ENCODE results near the gene PFKL.
"Not testable (repeated sequence)": the region's sequence is repeated elsewhere in the genome, so short reads cannot be mapped to it uniquely, and the experiment has no call there.

The PFKL gene

DNA sequence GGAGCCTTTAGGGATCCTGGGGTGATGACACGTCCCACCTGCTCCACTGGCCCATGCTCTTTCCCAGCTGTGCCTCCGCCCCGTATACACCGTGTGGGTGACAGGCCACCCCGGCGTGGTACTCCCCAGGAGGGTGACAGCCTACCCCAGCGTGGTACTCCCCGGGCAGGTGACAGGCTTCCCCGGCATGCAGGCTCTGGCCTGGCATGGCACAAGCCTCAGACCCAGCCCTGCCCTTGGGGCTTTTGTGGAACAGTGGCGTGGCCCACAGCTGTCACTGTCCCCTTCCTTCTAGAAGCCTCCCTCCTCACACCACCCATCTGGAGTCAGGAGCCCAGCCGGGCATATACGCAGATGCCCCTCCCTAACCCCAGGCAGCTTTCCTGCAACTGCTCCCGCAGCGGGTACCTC lies 4.7 kb upstream of the PFKL start:
- no peak for FAIRE-seq

DNA sequence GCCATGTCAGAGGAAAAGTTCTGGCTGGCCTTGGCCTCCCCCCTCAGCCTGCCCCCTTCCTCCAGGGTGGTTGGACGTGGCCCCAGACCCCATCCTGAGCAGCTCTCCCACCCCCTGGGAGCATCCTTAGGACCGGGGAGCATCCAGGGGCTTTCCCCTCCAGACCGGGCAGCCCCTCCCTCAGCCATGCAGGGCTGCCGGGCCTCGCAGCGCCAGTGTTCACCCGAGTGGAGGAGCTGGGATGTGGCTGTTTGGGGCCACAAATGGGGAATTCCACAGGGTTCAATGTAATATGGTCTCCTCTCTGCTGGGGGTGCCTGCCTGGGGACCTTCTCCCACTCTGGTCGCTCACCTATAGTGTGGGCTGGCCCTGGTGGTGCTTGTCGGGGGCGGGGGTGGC lies 4.2 kb upstream of the PFKL start:
- FAIRE-seq, result no peak

- no peak for FAIRE-seq
Observed at GRCh38 chr21:44296103-44296519, 3.7 kb upstream of the PFKL start.

DNA sequence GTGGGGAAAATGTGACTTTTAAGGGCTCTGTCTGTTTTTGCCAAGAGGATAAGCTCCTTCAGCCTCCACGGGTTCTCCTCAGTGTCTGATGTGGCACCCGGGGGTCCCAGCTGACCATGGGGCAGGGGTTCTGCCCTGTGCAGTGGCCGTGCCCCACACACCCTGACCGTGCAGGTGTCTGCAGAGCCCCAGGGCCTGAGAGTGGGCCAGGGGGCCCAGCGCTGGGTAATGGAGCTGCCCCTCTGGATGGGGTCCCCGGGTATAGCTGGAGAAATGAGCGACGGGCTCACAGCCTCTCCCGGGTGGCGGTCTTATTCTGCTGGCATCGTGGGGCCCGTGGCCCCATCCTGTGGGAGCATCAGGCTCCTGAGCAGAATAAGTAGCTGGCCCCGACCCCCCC lies 2.9 kb upstream of the PFKL start:
- no peak for FAIRE-seq

GRCh38 chr21:44297525-44298290 lies 2.1 kb upstream of the PFKL start:
- FAIRE-seq, result no peak

DNA sequence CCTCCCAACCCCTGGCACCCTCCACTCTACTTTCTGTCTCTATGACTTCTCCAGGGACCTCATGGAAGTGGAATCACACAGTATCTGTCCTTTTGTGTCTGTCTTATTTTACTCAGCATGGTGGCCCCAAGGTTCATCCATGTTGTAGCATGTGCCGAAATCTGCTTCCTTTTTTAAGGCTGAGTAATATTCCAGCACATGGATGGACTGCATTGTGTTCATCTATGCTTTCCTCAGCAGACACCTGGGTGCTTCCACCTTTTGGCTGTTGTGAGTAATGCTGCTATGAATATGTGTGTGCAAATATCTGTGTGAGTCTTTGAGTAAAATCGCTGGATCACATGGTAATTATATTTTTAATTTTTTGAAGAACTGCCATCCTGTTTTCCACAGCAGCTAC lies 1.6 kb upstream of the PFKL start:
- no peak for FAIRE-seq

- no peak for FAIRE-seq
Observed at GRCh38 chr21:44299085-44299457, 782 bp upstream of the PFKL start.

GRCh38 chr21:44300262-44300959 lies 558 bp downstream of the PFKL start:
- FAIRE-seq, result no peak

- no peak for FAIRE-seq
Observed at GRCh38 chr21:44301141-44301540, 1.3 kb downstream of the PFKL start.

DNA sequence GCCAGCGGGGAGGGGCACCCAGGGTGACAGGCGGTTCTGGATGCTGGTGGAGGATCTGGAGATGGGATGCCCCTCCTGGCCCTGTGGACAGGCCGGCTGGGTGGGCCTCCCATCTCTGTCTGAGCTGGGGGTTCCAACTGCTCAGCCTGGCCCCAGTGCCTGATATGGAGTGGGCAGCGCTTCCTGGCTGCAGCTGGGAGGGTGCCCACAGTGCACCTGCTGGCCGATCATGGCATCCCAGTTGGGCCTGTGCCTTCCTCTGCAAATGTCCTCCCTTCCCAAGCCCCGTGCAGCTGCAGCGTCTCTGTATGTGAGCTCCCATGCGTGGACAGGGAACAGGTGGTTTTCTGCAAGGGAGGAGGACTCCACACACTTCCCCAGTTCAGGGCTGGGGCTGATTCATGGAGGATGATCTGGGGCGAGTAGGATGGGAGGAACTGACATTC lies 2.1 kb downstream of the PFKL start:
- FAIRE-seq, result no peak

DNA sequence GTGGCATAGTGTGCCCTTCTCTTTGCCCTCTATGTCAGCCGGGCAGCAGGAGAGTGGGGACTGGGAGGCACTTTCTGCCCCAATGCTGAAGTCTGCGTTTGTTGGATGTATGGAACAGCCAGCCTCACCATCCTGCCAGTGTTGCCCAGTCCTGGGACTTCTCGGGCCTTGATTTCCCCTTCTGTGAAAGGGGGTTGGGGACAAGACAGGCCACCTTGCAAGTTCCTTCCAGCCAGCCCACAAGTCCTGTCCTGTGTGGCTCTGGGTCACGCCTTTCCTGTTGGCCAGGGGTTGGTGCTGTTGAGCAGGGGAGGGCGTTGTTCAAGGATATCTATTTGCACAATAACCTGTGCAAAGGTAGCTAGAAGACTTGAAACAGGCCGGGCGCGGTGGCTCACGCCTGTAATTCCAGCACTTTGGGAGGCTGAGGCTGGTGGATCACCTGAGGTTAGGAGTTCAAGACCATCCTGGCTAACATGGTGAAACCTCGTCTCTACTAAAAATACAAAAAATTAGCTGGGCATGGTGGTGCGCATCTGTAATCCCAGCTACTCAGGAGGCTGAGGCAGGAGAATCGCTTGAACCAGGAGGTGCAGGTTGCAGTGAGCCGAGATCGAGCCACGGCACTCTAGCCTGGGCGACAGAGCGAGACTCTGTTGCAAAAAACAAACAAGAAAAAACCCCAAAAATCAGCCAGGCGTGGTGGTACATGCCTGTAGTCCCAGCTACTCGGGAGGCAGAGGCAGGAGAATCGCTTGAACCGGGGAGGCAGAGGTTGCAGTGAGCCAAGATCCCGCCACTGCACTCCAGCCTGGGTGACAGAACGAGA lies 2.9 kb downstream of the PFKL start:
- not testable (repeated sequence) for FAIRE-seq

DNA sequence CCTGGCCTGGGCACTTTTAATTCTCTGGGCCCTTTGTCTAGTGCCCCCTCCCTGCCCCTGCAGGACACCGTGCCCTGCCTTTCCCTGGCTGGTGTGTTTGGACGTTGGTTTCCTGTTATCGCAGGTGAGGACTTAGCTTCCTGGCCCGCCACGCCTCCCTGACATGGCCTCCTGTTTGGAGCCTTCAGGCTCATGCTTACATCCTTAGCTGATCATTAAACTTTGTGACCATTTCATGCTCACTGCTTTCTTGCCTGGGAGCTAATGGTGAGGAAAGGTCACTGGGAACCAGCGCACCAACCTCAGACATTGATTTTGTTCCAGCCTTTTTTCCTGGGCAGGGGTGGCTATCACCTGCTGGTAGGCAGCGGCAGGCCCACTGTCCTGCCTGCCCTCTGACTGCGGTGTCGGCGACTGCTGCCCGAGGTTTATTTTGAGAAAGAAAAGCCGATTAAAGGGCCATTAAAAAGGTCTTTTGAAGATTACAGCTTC lies 3.7 kb downstream of the PFKL start:
- no peak for FAIRE-seq

DNA sequence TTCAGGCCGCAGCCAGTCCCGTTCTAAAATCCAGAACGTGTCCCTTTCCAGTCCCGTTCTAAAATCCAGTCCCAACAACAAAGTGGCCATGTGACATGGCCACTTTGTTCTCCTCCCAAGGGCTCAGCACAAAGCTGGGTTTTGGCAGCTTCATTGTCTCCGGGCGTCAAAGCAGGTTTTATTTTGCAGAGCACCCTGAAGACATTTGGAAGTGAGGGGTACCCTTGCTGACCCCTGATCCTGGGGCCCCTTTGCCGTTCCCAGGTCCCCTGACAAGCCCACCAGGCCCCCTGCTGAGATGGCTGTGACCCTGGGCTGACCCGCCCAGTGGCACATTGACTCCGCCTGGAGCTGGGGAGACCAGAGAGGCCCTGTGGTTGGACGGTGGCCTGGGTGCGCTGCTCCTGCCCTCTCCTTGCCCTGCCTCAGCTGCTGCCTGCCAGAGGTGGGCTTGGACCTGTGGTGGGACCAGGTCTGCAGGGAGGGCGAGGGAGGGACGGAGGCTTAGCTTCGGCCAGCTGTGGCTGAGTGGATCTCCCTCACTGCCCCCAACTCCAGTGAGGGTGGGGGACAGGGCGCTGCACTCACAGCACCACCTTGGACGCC lies 4.3 kb downstream of the PFKL start:
- FAIRE-seq, result no peak

- FAIRE-seq, result no peak
Observed at GRCh38 chr21:44304877-44305293, 5.0 kb downstream of the PFKL start.

DNA sequence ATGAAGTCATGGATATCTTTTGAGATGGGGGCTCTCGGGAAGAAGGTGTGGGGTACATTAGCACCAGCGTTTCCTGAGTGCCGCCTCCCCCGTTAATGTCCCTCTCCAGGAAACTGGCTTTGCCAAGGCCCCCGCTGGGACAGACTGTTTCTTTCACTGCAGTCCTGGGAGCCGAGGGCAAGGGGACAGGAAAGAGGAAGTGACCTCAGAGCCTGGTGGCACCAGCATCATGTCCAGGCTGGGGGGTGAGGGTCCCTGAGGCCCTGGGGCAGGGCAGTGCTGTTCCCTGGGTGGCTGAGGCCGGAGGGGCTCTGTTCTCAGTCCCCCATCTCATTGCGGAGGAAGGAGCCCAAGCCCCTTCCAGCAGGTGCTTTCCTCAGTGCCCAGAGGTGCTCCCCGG lies 5.8 kb downstream of the PFKL start:
- FAIRE-seq, result no peak

GRCh38 chr21:44306936-44307704 lies 7.3 kb downstream of the PFKL start:
- FAIRE-seq, result no peak

GRCh38 chr21:44310628-44311507 lies 11.0 kb downstream of the PFKL start:
- no peak for FAIRE-seq

DNA sequence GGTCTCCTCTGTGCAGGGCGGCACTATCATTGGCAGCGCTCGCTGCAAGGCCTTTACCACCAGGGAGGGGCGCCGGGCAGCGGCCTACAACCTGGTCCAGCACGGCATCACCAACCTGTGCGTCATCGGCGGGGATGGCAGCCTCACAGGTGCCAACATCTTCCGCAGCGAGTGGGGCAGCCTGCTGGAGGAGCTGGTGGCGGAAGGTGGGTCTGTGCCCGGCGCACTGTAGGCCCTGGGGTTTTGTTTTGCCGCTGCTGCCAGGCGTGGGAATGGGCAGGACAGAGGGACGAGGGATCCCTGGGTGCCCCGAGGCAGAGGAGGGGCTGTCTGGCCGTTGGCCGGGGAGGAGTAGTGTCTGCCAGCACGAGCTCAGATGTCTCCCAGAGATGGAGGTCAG lies 12.2 kb downstream of the PFKL start:
- FAIRE-seq, result no peak

- FAIRE-seq, result no peak
Observed at GRCh38 chr21:44312716-44313115, 12.9 kb downstream of the PFKL start.

GRCh38 chr21:44313451-44313850 lies 13.6 kb downstream of the PFKL start:
- no peak for FAIRE-seq

- no peak for FAIRE-seq
Observed at GRCh38 chr21:44314128-44314527, 14.3 kb downstream of the PFKL start.

Data from colon (tissue), 2 donors.